Measurements from ENCODE around the gene PDGFD. TPM values are rescaled to one million over a fixed set of nuclear protein-coding genes. Genes with fewer than 3 reads are reported as not detected.
A peak's percentile ranks its signal among the peaks of the same experiment; 100 is the strongest.

Gene PDGFD
- total and polyA plus RNA-seq, 12 donors, result 6.0 to 17.5 (median 10.7) TPM

GRCh38 chr11:103949781-103950180 lies 214.2 kb downstream of the PDGFD start:
- no peak for DNase-seq
- H3K27me3 ChIP-seq, result no peaks in the 10 kb centered on the region
- H3K4me3 ChIP-seq, result no peak overlapping the region
- H3K36me3 ChIP-seq, result no peaks in the 10 kb centered on the region
- intact Hi-C loops (cut with DNase I), result no loop called here
- no peaks in the 10 kb centered on the region for H3K9me3 ChIP-seq
- ATAC-seq, result no peak
- WGBS, 2 donors, result 94 to 96% methylated on average over 5 of the region's 5 CpGs
- H3K27ac ChIP-seq, result no peak overlapping the region
- TF ChIP-seq CTCF (IDR thresholded peaks at IDR 0.05), result no peak
- H3K4me1 ChIP-seq, result peaks cover 0 to 17% (median 7%) of the 10 kb centered on the region in 9 donors

GRCh38 chr11:103948187-103948763 lies 215.7 kb downstream of the PDGFD start:
- Histone ChIP-seq H3K36me3 (peaks cover 0 to 1% (median 0%) of the 10 kb centered on the region in 9 donors), H3K4me1 (peaks cover 0 to 17% (median 7%) of the 10 kb centered on the region in 9 donors), H3K27me3 (no peaks in the 10 kb centered on the region), H3K9me3 (no peaks in the 10 kb centered on the region), H3K4me3 (no peak overlapping the region), H3K27ac (peak overlapping the region in 2 of 10 donors; percentile 19 to 39)
- peak in 1 of 8 donors; percentile 16 for ATAC-seq
- intact Hi-C loops (cut with DNase I), result no loop called here
- no peak for TF ChIP-seq CTCF (IDR thresholded peaks at IDR 0.05)
- DNase-seq, result no peak
- WGBS, 2 donors, result 40 to 50% methylated on average over 2 of the region's 2 CpGs

- Histone ChIP-seq H3K4me1 (peaks cover 0 to 17% (median 7%) of the 10 kb centered on the region in 9 donors), H3K4me3 (no peak overlapping the region), H3K27ac (peak overlapping the region in 4 of 10 donors; percentile 14 to 46 (median 24)), H3K9me3 (no peaks in the 10 kb centered on the region), H3K36me3 (peaks cover 0 to 8% (median 0%) of the 10 kb centered on the region in 9 donors), H3K27me3 (no peaks in the 10 kb centered on the region)
- DNase-seq (peak in 1 of 2 donors; percentile 6), ATAC-seq (peak in 6 of 8 donors; percentile 12 to 69 (median 64))
- WGBS, 2 donors, result 43 to 47% methylated on average over 2 of the region's 2 CpGs
- no peak for TF ChIP-seq CTCF (IDR thresholded peaks at IDR 0.05)
- intact Hi-C loops (cut with DNase I), result no loop called here
Measured at GRCh38 chr11:103947546-103947919, 216.4 kb downstream of the PDGFD start.

- ATAC-seq (peak in 1 of 8 donors; percentile 17), DNase-seq (no peak)
- H3K36me3 ChIP-seq, result peaks cover 0 to 10% (median 0%) of the 10 kb centered on the region in 9 donors
- no peaks in the 10 kb centered on the region for H3K9me3 ChIP-seq
- peaks cover 0 to 17% (median 7%) of the 10 kb centered on the region in 9 donors for H3K4me1 ChIP-seq
- no peaks in the 10 kb centered on the region for H3K27me3 ChIP-seq
- intact Hi-C loops (cut with DNase I), result no loop called here
- no peak for TF ChIP-seq CTCF (IDR thresholded peaks at IDR 0.05)
- 61 to 62% methylated on average over 3 of the region's 3 CpGs for WGBS, 2 donors
- H3K27ac ChIP-seq, result peak overlapping the region in 3 of 10 donors; percentile 14 to 28 (median 19)
- H3K4me3 ChIP-seq, result no peak overlapping the region
Measured at GRCh38 chr11:103946793-103947545, 217.0 kb downstream of the PDGFD start.

Data from heart right ventricle (tissue), 16 donors.